NCI-H1436 (cell line): ENCODE measurements around the gene SHPK.
"Not testable (repeated sequence)": the region's sequence is repeated elsewhere in the genome, so short reads cannot be mapped to it uniquely, and the experiment has no call there.

Source experiments
- DNase-seq: peaks from one replicate; lab custom pipeline; 2025; lab: John Stamatoyannopoulos, UW

The SHPK gene

GRCh38 chr17:3590231-3590630, 45.8 kb downstream of the SHPK start:
- DNase-seq, result no peak

GRCh38 chr17:3589784-3590183, 46.3 kb downstream of the SHPK start:
- DNase-seq, result no peak

DNA sequence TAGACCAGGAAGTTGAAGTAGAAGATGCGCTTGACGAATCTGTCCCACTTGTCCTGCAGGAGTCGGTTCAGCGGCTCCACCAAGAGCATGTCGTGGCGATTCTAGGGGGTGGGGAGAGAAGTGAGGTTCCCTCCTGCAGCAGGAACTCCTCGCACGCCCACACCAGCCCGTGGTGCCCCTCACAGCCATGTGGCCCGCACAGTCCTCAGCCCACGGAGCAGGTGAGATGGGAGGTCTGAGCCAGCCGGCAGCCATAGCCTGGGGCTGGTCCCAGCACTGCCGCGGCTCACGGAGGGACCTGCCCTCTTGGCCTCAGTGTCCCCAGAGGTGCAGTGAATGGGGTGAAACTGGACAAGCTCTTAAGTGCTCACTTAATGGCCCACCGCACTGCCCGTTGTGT, 50.2 kb downstream of the SHPK start:
- no peak for DNase-seq

GRCh38 chr17:3583456-3583855, 52.6 kb downstream of the SHPK start:
- no peak for DNase-seq

DNA sequence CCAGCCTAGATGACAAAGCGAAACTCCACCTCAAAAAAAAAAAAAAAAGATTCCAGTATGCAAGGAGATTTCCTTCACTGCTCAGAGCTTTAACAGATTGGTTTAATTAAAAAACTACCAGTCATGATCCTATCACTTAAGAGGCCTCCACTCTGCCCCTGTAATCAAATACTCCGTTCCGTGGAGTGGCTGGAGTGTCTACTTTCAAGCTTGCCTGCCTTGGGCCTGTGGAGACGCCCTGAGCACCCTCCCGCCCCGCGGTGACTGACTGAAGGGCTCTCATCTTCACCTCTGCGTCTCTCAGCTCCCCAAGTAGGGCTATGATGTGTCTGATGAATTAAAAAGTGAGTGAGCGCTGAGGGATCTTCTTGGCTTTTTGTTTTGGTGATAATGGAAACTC, 53.1 kb downstream of the SHPK start:
- no peak for DNase-seq

GRCh38 chr17:3578667-3579066, 57.4 kb downstream of the SHPK start:
- not testable (repeated sequence) for DNase-seq

DNA sequence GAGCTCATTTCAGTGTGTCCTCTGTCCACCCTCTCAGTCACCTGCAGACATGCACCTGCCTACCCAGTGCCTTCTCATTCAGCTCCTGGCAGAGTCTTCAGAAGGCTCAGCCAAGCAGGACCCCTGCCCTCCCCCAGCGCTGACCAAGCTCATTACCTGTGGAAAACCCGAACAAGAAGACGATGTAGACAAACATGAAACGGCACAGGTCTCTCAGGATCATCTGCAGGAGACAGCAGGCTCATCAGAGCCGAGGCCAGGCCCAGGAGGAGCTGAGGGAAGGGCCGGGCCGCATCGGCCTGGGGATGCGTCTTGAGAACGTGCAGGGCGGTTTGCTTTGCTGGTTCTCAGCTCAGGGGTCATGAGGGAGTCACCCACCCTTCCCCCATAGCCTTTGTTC, 59.1 kb downstream of the SHPK start:
- no peak for DNase-seq

DNA sequence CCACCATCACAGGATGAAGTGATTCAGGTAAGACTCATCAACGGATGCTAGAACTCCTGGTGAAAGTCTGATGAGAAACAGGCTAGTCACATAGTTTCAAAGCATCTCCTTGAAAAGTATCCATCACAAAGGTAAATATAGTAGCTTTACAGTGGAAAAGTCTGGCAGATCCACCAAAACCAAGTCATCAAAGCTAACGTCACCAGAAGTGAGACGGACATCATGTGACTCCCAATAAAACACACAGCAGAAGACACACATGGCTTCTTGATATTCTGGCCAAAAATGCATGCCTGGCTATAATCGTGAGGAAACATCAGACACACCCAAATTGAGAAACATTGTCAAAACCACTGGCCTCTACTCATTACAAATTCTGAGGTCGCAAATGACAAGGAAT, 60.5 kb downstream of the SHPK start:
- DNase-seq, result no peak

GRCh38 chr17:3574231-3574630, 61.8 kb downstream of the SHPK start:
- DNase-seq, result no peak

GRCh38 chr17:3573246-3574100, 62.6 kb downstream of the SHPK start:
- DNase-seq, result no peak

DNA sequence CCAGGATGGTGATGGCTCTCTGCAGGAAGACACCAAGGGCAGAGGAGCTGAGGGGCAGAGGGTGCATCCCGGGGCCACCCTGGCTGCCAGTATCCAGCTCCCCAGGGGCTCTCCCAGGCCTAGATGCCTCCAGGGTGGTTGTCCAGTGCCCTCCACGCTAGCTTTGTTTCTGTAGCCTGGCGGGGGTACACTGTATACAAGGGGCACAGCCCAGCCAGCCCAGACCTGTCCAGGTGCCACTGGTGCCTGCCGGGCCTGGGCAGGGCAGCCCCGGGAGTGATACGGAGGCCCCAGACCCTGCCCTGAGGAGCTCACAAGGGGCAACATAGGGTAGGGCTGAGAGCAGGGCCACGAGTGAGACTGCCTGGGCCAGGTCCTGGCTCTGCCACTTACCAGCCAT, 63.8 kb downstream of the SHPK start:
- no peak for DNase-seq

GRCh38 chr17:3571043-3571900, 64.8 kb downstream of the SHPK start:
- DNase-seq, result no peak

GRCh38 chr17:3569534-3570137, 66.4 kb downstream of the SHPK start:
- DNase-seq, result no peak

GRCh38 chr17:3566551-3566950, 69.5 kb downstream of the SHPK start:
- DNase-seq, result no peak

DNA sequence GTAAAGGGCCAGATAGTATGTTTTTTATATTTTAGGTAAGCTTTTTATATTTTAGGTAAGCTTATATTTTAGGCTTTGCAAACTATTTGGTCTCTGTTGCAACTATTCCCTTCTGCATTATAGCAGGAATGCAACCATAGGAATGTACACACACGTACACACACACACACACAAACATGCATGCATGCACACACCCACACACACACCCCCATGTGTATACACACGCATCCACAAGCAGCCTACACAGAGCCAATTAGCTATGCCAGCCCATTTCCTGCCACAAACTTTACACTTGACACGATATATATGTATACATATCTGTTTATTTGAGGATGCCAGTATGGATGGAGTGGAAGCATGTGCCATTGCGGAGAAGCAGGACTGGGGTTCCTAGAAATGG, 70.9 kb downstream of the SHPK start:
- DNase-seq, result no peak

GRCh38 chr17:3564241-3564640, 71.8 kb downstream of the SHPK start:
- DNase-seq, result not testable (repeated sequence)

GRCh38 chr17:3559270-3559645, 76.8 kb downstream of the SHPK start:
- no peak for DNase-seq

DNA sequence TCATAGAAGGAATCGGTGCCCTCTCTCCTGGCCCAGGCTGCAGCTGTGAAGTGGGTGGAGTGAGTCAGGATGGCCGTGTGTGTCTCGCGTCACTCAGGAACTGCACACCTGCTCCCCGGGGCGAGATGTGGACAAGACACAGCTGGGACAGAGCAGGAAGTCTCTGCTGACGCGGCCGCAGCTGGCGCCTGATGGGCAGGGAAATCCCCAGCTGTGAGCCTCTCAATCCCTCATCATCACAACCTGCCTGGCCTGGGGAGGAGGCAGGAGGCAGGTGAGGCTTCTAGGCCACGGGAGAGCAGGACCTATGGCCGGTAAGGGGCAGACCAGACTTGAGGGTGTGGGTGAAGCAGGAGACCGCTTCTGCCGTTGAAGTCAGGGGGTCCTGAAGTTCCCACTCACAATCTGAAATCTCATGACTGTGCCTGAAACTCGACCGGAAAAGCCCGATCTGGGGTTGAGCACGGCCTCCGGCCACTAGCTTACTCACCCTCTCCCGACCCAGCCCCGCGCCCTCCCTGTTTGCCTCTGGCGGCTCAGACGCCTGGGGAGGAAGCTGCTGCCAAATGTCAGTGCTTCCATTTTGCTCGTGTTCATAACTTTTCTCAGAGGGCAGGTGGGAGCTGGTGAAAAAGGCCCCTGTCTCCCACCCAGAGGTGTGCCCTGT, 77.3 kb downstream of the SHPK start:
- DNase-seq, result no peak
